ENCODE results near the gene DEK. TPM values are rescaled to one million over a fixed set of nuclear protein-coding genes. Genes with fewer than 3 reads are reported as not detected.

The DEK gene
- total and polyA plus RNA-seq, 2 of the 13 experiments (the other 11 are each of a cell fraction or from before 2014, with no cell fraction given), result 53.2 to 276 TPM

- no peak for TF ChIP-seq ZNF567 (CRISPR knock-in tag; IDR thresholded peaks at IDR 0.05; ENCODE audit: borderline replicate concordance)
- peak; percentile 66 for TF ChIP-seq ZNF883 (CRISPR knock-in tag; IDR thresholded peaks at IDR 0.05; ENCODE audit: not compliant biosample characterization)
- TF ChIP-seq ZNF615 (CRISPR knock-in tag; IDR thresholded peaks at IDR 0.05; ENCODE audit: borderline replicate concordance), result no peak
- no peak for TF ChIP-seq SNAPC2 (CRISPR knock-in tag; IDR thresholded peaks at IDR 0.05)
- no peak for TF ChIP-seq TBL1XR1 (IDR thresholded peaks at IDR 0.05; ENCODE audit: borderline replicate concordance, low read length, partially characterized antibody)
- no peak for TF ChIP-seq ZNF512 (CRISPR knock-in tag; IDR thresholded peaks at IDR 0.05)
- 0 out of 2 replicates have a peak, but pooled peaks have one; percentile 13 for TF ChIP-seq ZNF230 (CRISPR knock-in tag; IDR thresholded peaks at IDR 0.05)
- no peak; the same call in 1 of the 2 replicates for TF ChIP-seq ATF3 (CRISPR knock-in tag; IDR thresholded peaks at IDR 0.05)
- TF ChIP-seq MXD1 (CRISPR knock-in tag; IDR thresholded peaks at IDR 0.05), result peak; percentile 42; the same call in 1 of the 2 replicates
- TF ChIP-seq FOXO1 (CRISPR knock-in tag; IDR thresholded peaks at IDR 0.05), result peak; percentile 39
- TF ChIP-seq ARID5B (CRISPR knock-in tag; IDR thresholded peaks at IDR 0.05), result no peak
- TF ChIP-seq ZNF407 (CRISPR knock-in tag; IDR thresholded peaks at IDR 0.05; ENCODE audit: not compliant biosample characterization), result no peak
- no peak for TF ChIP-seq TBP (CRISPR knock-in tag; IDR thresholded peaks at IDR 0.05)
- TF ChIP-seq SNAI1 (CRISPR knock-in tag; IDR thresholded peaks at IDR 0.05; ENCODE audit: borderline replicate concordance), result no peak
These were observed at the start of gene DEK (continued) for GRCh38 chr6:18264219-18264922.
